CD4-positive, alpha-beta T cell treated with Interleukin-12 subunit alpha and Interleukin-12 subunit beta, for 1 hour (primary cell): ENCODE data around the gene NEDD9.

ENCODE experiments used
- DNase-seq: peaks from one replicate; pipeline ENCODE4 v3.0.0-alpha.2; 2020

Gene NEDD9

GRCh38 chr6:11214901-11215300 lies 17.6 kb downstream of the NEDD9 start:
- no peak for DNase-seq

- DNase-seq = no peak
These were observed 18.2 kb downstream of the NEDD9 start for GRCh38 chr6:11214084-11214833.

GRCh38 chr6:11213422-11214021 lies 18.9 kb downstream of the NEDD9 start:
- DNase-seq = no peak

GRCh38 chr6:11212664-11213063 lies 19.8 kb downstream of the NEDD9 start:
- DNase-seq = no peak

GRCh38 chr6:11211254-11211653 lies 21.2 kb downstream of the NEDD9 start:
- no peak for DNase-seq

- no peak for DNase-seq
These were observed 21.9 kb downstream of the NEDD9 start for GRCh38 chr6:11210386-11211138.

- DNase-seq = no peak
These were observed 22.6 kb downstream of the NEDD9 start for GRCh38 chr6:11209906-11210305.

GRCh38 chr6:11209369-11209768 lies 23.1 kb downstream of the NEDD9 start:
- no peak for DNase-seq

GRCh38 chr6:11208854-11209253 lies 23.6 kb downstream of the NEDD9 start:
- DNase-seq = no peak

- DNase-seq = no peak
These were observed 24.2 kb downstream of the NEDD9 start for GRCh38 chr6:11208267-11208666.

- peak; percentile 33 for DNase-seq
These were observed 25.1 kb downstream of the NEDD9 start for GRCh38 chr6:11207199-11207968.

GRCh38 chr6:11206576-11206975 lies 25.9 kb downstream of the NEDD9 start:
- no peak for DNase-seq

- DNase-seq = no peak
These were observed 27.6 kb downstream of the NEDD9 start for GRCh38 chr6:11204794-11205366.

GRCh38 chr6:11204005-11204399 lies 28.5 kb downstream of the NEDD9 start:
- no peak for DNase-seq

GRCh38 chr6:11203306-11204004 lies 29.0 kb downstream of the NEDD9 start:
- no peak for DNase-seq

GRCh38 chr6:11202513-11203305 lies 29.8 kb downstream of the NEDD9 start:
- DNase-seq = peak; percentile 42

GRCh38 chr6:11201772-11202512 lies 30.5 kb downstream of the NEDD9 start:
- DNase-seq = no peak

- no peak for DNase-seq
These were observed 31.5 kb downstream of the NEDD9 start for GRCh38 chr6:11201015-11201414.

GRCh38 chr6:11200356-11200755 lies 32.1 kb downstream of the NEDD9 start:
- DNase-seq = no peak
